KMS-11 (cell line): ENCODE results near the gene FADS3.

Experiments
- H2AFZ ChIP-seq: fragments of 200-600 bp; sonication (generic); 2 replicates; pipeline ENCODE4 v1.6.1; 2016; ENCODE audit warnings: antibody characterized with exemption, mixed run types, low read depth
- H3K27ac ChIP-seq: fragments of 200-600 bp; sonication (generic); 2 replicates; pipeline ENCODE4 v1.6.1; 2016; ENCODE audit warnings: mild to moderate bottlenecking, mixed run types
- H3K27me3 ChIP-seq: fragments of 200-600 bp; sonication (generic); 2 replicates; pipeline ENCODE4 v1.6.1; 2017; ENCODE audit warnings: mild to moderate bottlenecking, low read depth, mixed run types, moderate library complexity; ENCODE audit not compliant: insufficient read depth
- H3K36me3 ChIP-seq: fragments of 200-600 bp; sonication (generic); 2 replicates; pipeline ENCODE4 v1.6.1; 2017; ENCODE audit warnings: mild to moderate bottlenecking, mixed run types; ENCODE audit not compliant: insufficient read depth
- H3K4me1 ChIP-seq: fragments of 200-600 bp; sonication (generic); 2 replicates; pipeline ENCODE4 v1.6.1; 2016; ENCODE audit warnings: mild to moderate bottlenecking, low read depth, mixed run types; ENCODE audit not compliant: poor library complexity, severe bottlenecking
- H3K4me2 ChIP-seq: fragments of 200-600 bp; sonication (generic); 2 replicates; pipeline ENCODE4 v1.7.0; 2016; ENCODE audit warnings: mild to moderate bottlenecking, mixed run types
- H3K4me3 ChIP-seq: fragments of 200-600 bp; sonication (generic); IDR thresholded peaks from 2 replicates; pipeline ENCODE4 v1.6.1; 2017; ENCODE audit warnings: low read depth, low read length, mixed read lengths; ENCODE audit not compliant: insufficient read depth
- H3K79me2 ChIP-seq: fragments of 200-600 bp; sonication (generic); 2 replicates; pipeline ENCODE4 v1.6.1; 2016; ENCODE audit warnings: low read depth, mixed run types; ENCODE audit not compliant: insufficient read depth
- H3K9ac ChIP-seq: fragments of 200-600 bp; sonication (generic); 2 replicates; pipeline ENCODE4 v1.6.1; 2016; ENCODE audit warnings: mild to moderate bottlenecking, mixed run types
- H4K20me1 ChIP-seq: fragments of 200-600 bp; sonication (generic); 2 replicates; pipeline ENCODE4 v1.6.1; 2016; ENCODE audit warnings: mild to moderate bottlenecking, mixed run types; ENCODE audit not compliant: insufficient read depth
- TF ChIP-seq, protein P1 (sequence below): fragments of 200-600 bp; sonication (generic); conservative IDR thresholded peaks from 2 replicates; pipeline ENCODE4 v1.6.1; 2017; ENCODE audit warnings: low read depth, mild to moderate bottlenecking, antibody characterized with exemption, low read length, moderate library complexity, mixed read lengths

The FADS3 gene

GRCh38 chr11:61841636-61842527 lies 49.5 kb downstream of the FADS3 start:
- Histone ChIP-seq H4K20me1 (no peaks in the 10 kb centered on the region), H3K9ac (no peak overlapping the region), H3K4me2 (no peak overlapping the region), H2AFZ (no peak overlapping the region), H3K27me3 (no peaks in the 10 kb centered on the region), H3K4me3 (no peak overlapping the region), H3K27ac (no peak overlapping the region), H3K36me3 (no peaks in the 10 kb centered on the region), H3K4me1 (no peaks in the 10 kb centered on the region), H3K79me2 (no peaks in the 10 kb centered on the region)
- TF ChIP-seq, protein P1, sequence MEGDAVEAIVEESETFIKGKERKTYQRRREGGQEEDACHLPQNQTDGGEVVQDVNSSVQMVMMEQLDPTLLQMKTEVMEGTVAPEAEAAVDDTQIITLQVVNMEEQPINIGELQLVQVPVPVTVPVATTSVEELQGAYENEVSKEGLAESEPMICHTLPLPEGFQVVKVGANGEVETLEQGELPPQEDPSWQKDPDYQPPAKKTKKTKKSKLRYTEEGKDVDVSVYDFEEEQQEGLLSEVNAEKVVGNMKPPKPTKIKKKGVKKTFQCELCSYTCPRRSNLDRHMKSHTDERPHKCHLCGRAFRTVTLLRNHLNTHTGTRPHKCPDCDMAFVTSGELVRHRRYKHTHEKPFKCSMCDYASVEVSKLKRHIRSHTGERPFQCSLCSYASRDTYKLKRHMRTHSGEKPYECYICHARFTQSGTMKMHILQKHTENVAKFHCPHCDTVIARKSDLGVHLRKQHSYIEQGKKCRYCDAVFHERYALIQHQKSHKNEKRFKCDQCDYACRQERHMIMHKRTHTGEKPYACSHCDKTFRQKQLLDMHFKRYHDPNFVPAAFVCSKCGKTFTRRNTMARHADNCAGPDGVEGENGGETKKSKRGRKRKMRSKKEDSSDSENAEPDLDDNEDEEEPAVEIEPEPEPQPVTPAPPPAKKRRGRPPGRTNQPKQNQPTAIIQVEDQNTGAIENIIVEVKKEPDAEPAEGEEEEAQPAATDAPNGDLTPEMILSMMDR: no peak

GRCh38 chr11:61840371-61840770 lies 51.0 kb downstream of the FADS3 start:
- no peak overlapping the region for H3K4me3 ChIP-seq
- no peaks in the 10 kb centered on the region for H3K27me3 ChIP-seq
- no peak overlapping the region for H3K9ac ChIP-seq
- H4K20me1 ChIP-seq: no peaks in the 10 kb centered on the region
- H3K36me3 ChIP-seq: no peaks in the 10 kb centered on the region
- TF ChIP-seq, protein P1: no peak
- no peak overlapping the region for H2AFZ ChIP-seq
- H3K4me1 ChIP-seq: no peaks in the 10 kb centered on the region
- H3K4me2 ChIP-seq: no peak overlapping the region
- no peaks in the 10 kb centered on the region for H3K79me2 ChIP-seq
- H3K27ac ChIP-seq: no peak overlapping the region

GRCh38 chr11:61839742-61840141 lies 51.6 kb downstream of the FADS3 start:
- H3K4me1 ChIP-seq: no peaks in the 10 kb centered on the region
- H4K20me1 ChIP-seq: no peaks in the 10 kb centered on the region
- no peak overlapping the region for H3K4me3 ChIP-seq
- no peaks in the 10 kb centered on the region for H3K27me3 ChIP-seq
- H3K9ac ChIP-seq: no peak overlapping the region
- H3K27ac ChIP-seq: no peak overlapping the region
- no peak overlapping the region for H3K4me2 ChIP-seq
- TF ChIP-seq, protein P1: no peak
- H3K36me3 ChIP-seq: no peaks in the 10 kb centered on the region
- H3K79me2 ChIP-seq: no peaks in the 10 kb centered on the region
- no peak overlapping the region for H2AFZ ChIP-seq

GRCh38 chr11:61838921-61839320 lies 52.4 kb downstream of the FADS3 start:
- no peaks in the 10 kb centered on the region for H3K4me1 ChIP-seq
- H3K79me2 ChIP-seq: no peaks in the 10 kb centered on the region
- H3K27ac ChIP-seq: no peak overlapping the region
- H4K20me1 ChIP-seq: no peaks in the 10 kb centered on the region
- no peaks in the 10 kb centered on the region for H3K36me3 ChIP-seq
- H3K27me3 ChIP-seq: no peaks in the 10 kb centered on the region
- no peak overlapping the region for H3K4me2 ChIP-seq
- no peak overlapping the region for H3K4me3 ChIP-seq
- no peak overlapping the region for H3K9ac ChIP-seq
- no peak overlapping the region for H2AFZ ChIP-seq
- TF ChIP-seq, protein P1: no peak
